K562 (cell line): ENCODE measurements around the gene RGS9BP. TPM values are rescaled to one million over a fixed set of nuclear protein-coding genes. Genes with fewer than 3 reads are reported as not detected.

Experiments
- ATAC-seq: fragments of 200-7000 bp; cut with Tn5 transposase; 3 replicates; pipeline ENCODE4 v1.9.1; 2020; ENCODE audit warnings: moderate library complexity
- BruUV-seq: library from RNA; stranded (reverse); fragments of 400-500 nt; replicated peaks from 2 replicates; lab custom pipeline; 2021; lab: Mats Ljungman, UMichigan
- CTCF ChIA-PET: fragments of 300-600 bp; formaldehyde crosslinking; extraction: SDS; loops from one replicate; lab custom pipeline; 2021; ENCODE audit warnings: low intra/inter-chr PET ratio; lab: Yijun Ruan, JAX
- POLR2A ChIA-PET: fragments of 300-600, 350-650 bp; sonication (Branson Sonifier 250); formaldehyde crosslinking; extraction: SDS; loops from one replicate; lab custom pipeline; 2021; ENCODE audit warnings: antibody characterized with exemption, inconsistent platforms; lab: Yijun Ruan, JAX
- DNase-seq, 4 experiments: peaks; one replicate each; pipeline versions ENCODE4 v3.0.0 to v3.0.0-alpha.2; 2011 to 2018; ENCODE audit warnings: low spot score in 3 of 4, mixed read lengths in 3 of 4; ENCODE audit errors: extremely low read depth in 1 of 4
- FAIRE-seq: peaks from 2 replicates; lab custom pipeline; 2011; peaks lifted over from hg19 to GRCh38; lab: Jason Lieb, UNC
- H2AFZ ChIP-seq: 2 replicates; pipeline ENCODE4 v1.6.0; 2011; ENCODE audit warnings: low read depth, low read length, control low read depth, inconsistent platforms
- H3K27ac ChIP-seq: fragments of 200-600 bp; 3 replicates; pipeline ENCODE4 v1.8.0; 2011; ENCODE audit warnings: low read depth, mild to moderate bottlenecking, control low read depth, inconsistent platforms, low read length, moderate library complexity, mixed read lengths; ENCODE audit errors: extremely low read depth
- H3K27me3 ChIP-seq, 2 experiments: fragments of 300-600 bp in 1 of 2; 2 replicates in 1 of 2; 3 replicates in 1 of 2; pipeline versions ENCODE4 v1.6.0 to v1.8.0; 2011; ENCODE audit warnings: inconsistent platforms in 2 of 2, low read length in 2 of 2, mild to moderate bottlenecking in 1 of 2, mixed read lengths in 1 of 2, moderate library complexity in 1 of 2; ENCODE audit not compliant: control insufficient read depth in 2 of 2, insufficient read depth in 2 of 2
- H3K36me3 ChIP-seq: fragments of 300-600 bp; 3 replicates; pipeline ENCODE4 v1.8.0; 2011; ENCODE audit warnings: mild to moderate bottlenecking, low read length, inconsistent platforms; ENCODE audit not compliant: control insufficient read depth, insufficient read depth
- H3K4me1 ChIP-seq, 2 experiments: fragments of 200-600 bp in 1 of 2; replicated peaks in 1 of 2; 2 replicates in 1 of 2; 3 replicates in 1 of 2; pipeline versions ENCODE4 v1.5.1 to v1.8.0; 2011; ENCODE audit warnings: inconsistent platforms in 2 of 2, low read length in 2 of 2, mild to moderate bottlenecking in 1 of 2, mixed read lengths in 1 of 2, moderate library complexity in 1 of 2; ENCODE audit not compliant: control insufficient read depth in 2 of 2, insufficient read depth in 2 of 2
- H3K4me2 ChIP-seq: 2 replicates; pipeline ENCODE4 v1.6.1; 2011; ENCODE audit warnings: low read length, control low read depth, inconsistent platforms, mixed read lengths; ENCODE audit not compliant: insufficient read depth
- H3K4me3 ChIP-seq: fragments of 200-600 bp; sonication (generic), shearing (Covaris generic); 2 replicates; pipeline ENCODE4 v1.5.1; 2016; ENCODE audit warnings: control low read depth, inconsistent platforms
- H3K79me2 ChIP-seq: fragments of 200-600 bp; 3 replicates; pipeline ENCODE4 v1.8.0; 2011; ENCODE audit warnings: low read length, inconsistent platforms; ENCODE audit not compliant: control insufficient read depth, insufficient read depth
- H3K9ac ChIP-seq, 2 experiments: 2 replicates each; pipeline versions ENCODE4 v1.6.0 to v1.6.1; 2011; ENCODE audit warnings: low read depth in 2 of 2, low read length in 2 of 2, control low read depth in 1 of 2, inconsistent platforms in 1 of 2, mild to moderate bottlenecking in 1 of 2, mixed read lengths in 1 of 2; ENCODE audit not compliant: insufficient read depth in 1 of 2
- H3K9me1 ChIP-seq: one replicate; pipeline ENCODE4 v1.6.0; 2011; ENCODE audit warnings: inconsistent platforms, mild to moderate bottlenecking, low read length, moderate library complexity; ENCODE audit not compliant: control insufficient read depth, insufficient read depth
- H3K9me3 ChIP-seq: replicated peaks from 2 replicates; pipeline ENCODE4 v1.5.1; 2011; ENCODE audit warnings: low read depth, low read length, inconsistent platforms; ENCODE audit not compliant: control insufficient read depth, insufficient read depth
- H4K20me1 ChIP-seq: replicated peaks from 2 replicates; pipeline ENCODE4 v1.6.1; 2011; ENCODE audit warnings: low read length, inconsistent platforms, mixed read lengths; ENCODE audit not compliant: control insufficient read depth, insufficient read depth
- ARID2 ChIP-seq: fragments of 450-650 bp; IDR thresholded peaks from 2 replicates; pipeline ENCODE4 v1.6.1; 2017; ENCODE audit warnings: antibody characterized with exemption, mild to moderate bottlenecking
- ATF7 ChIP-seq: fragments of 450-650 bp; IDR thresholded peaks from 2 replicates; pipeline ENCODE4 v1.7.1; 2014; ENCODE audit warnings: mild to moderate bottlenecking, moderate library complexity
- CREB1 ChIP-seq, 2 experiments: sonication (generic) in 1 of 2; formaldehyde crosslinking in 1 of 2; IDR thresholded peaks; 2 replicates each; pipeline versions ENCODE4 v1.6.1 to v1.8.0; 2012 to 2022; ENCODE audit warnings: inconsistent platforms in 1 of 2, mild to moderate bottlenecking in 1 of 2, missing genetic modification reagents in 1 of 2, moderate library complexity in 1 of 2
- ESRRA ChIP-seq: fragments of 450-650 bp; IDR thresholded peaks from 2 replicates; pipeline ENCODE4 v1.6.1; 2014; ENCODE audit warnings: low read depth, mild to moderate bottlenecking, moderate library complexity, borderline replicate concordance
- HDAC6 ChIP-seq: IDR thresholded peaks from 2 replicates; pipeline ENCODE4 v1.6.1; 2012; ENCODE audit warnings: low read depth, mild to moderate bottlenecking, control low read depth, inconsistent platforms, low read length, moderate library complexity
- KDM4B ChIP-seq, 2 experiments: fragments of 450-650 bp in 1 of 2; sonication (generic) in 1 of 2; IDR thresholded peaks; 2 replicates each; pipeline ENCODE4 v1.6.1; 2016 to 2017; ENCODE audit warnings: borderline replicate concordance in 2 of 2, antibody characterized with exemption in 1 of 2, low read depth in 1 of 2, mild to moderate bottlenecking in 1 of 2
- MEIS2 ChIP-seq: fragments of 450-650 bp; IDR thresholded peaks from 2 replicates; pipeline ENCODE4 v1.6.1; 2014; ENCODE audit warnings: mild to moderate bottlenecking; ENCODE audit not compliant: partially characterized antibody
- NEUROD1 ChIP-seq: fragments of 150-350 bp; IDR thresholded peaks from 2 replicates; pipeline ENCODE4 v1.6.1; 2014; ENCODE audit warnings: borderline replicate concordance, low read length, low read depth; ENCODE audit not compliant: partially characterized antibody
- NRF1 ChIP-seq, 2 experiments: fragments of 450-650 bp; IDR thresholded peaks in 1 of 2; conservative IDR thresholded peaks in 1 of 2; 2 replicates each; pipeline ENCODE4 v1.6.1; 2014; ENCODE audit warnings: mild to moderate bottlenecking in 2 of 2
- PBX2 ChIP-seq, 2 experiments: IDR thresholded peaks in 1 of 2; conservative IDR thresholded peaks in 1 of 2; 2 replicates each; pipeline ENCODE4 v1.6.1; 2016; ENCODE audit warnings: low read depth in 2 of 2, mild to moderate bottlenecking in 1 of 2, missing compliant biosample characterization in 1 of 2, missing genetic modification characterization in 1 of 2, moderate library complexity in 1 of 2
- PML ChIP-seq: IDR thresholded peaks from 2 replicates; pipeline ENCODE4 v1.6.1; 2012; ENCODE audit warnings: low read length, inconsistent platforms
- PREB ChIP-seq: sonication (generic); formaldehyde crosslinking; IDR thresholded peaks from 2 replicates; pipeline ENCODE4 v1.8.1; 2023; ENCODE audit warnings: mild to moderate bottlenecking, missing genetic modification reagents
- RBM34 ChIP-seq: fragments of 200-400 bp; formaldehyde crosslinking; IDR thresholded peaks from 2 replicates; pipeline ENCODE4 v1.6.1; 2018; ENCODE audit warnings: low read length, borderline replicate concordance; ENCODE audit not compliant: insufficient read depth
- USF1 ChIP-seq: sonication (generic); formaldehyde crosslinking; IDR thresholded peaks from 2 replicates; pipeline ENCODE4 v1.9.0; 2022; ENCODE audit warnings: mild to moderate bottlenecking, missing genetic modification reagents
- ZNF24 ChIP-seq: fragments of 450-650 bp; IDR thresholded peaks from 2 replicates; pipeline ENCODE4 v1.6.1; 2016
- WGBS: fragments of 100-300 bp; shearing (Covaris generic); methylation state at CpG from one replicate; pipeline ENCODE4 v1.1.6; 2016; ENCODE audit warnings: low coverage, mixed read lengths; ENCODE audit not compliant: insufficient coverage; ENCODE audit errors: missing lambda C conversion rate; 5-methylcytosine and 5-hydroxymethylcytosine counted together
- in situ Hi-C: fragments of 300-500 bp; cut with MboI; formaldehyde crosslinking; loops from 4 replicates; pipeline ENCODE4 v1.15.0; 2018; ENCODE audit warnings: inconsistent platforms, mixed read lengths
- intact Hi-C: fragments of 100-400 bp; cut with micrococcal nuclease; formaldehyde crosslinking; loops from 2 replicates; pipeline ENCODE4 v1.14.2; 2022
- polyA plus RNA-seq, 8 experiments: library from polyadenylated mRNA; depleted of rRNA in 4 of 8; stranded (reverse) in 5 of 8; unstranded in 3 of 8; fragments of >200 nt; fragmentation: Nextera tagmentation in 2 of 8; fragmentation: Illumina TruSeq in 1 of 8; extraction: Ambion mirVana in 2 of 8; extraction: Trizol in 1 of 8; gene quantifications; 2 replicates each; pipeline versions ENCODE4 v1.2.1 to v1.2.3, GENCODE V29; 2011 to 2014; ENCODE audit warnings: inconsistent platforms in 1 of 8, missing spikeins in 1 of 8
- total RNA-seq, 7 experiments: library from RNA; depleted of rRNA in 6 of 7; stranded (reverse); fragments of >200 nt in 6 of 7; fragmentation: Illumina TruSeq in 2 of 7; extraction: Trizol in 2 of 7; gene quantifications; 2 replicates each; pipeline versions ENCODE4 v1.2.1 to v1.2.3, GENCODE V29; 2011 to 2021; ENCODE audit warnings: low replicate concordance in 1 of 7

Gene RGS9BP
- total and polyA plus RNA-seq, 9 of the 15 experiments (the other 6 are each of a cell fraction or from before 2014, with no cell fraction given), result 0.03 to 1.3 (median 0.49) TPM

- Histone ChIP-seq H3K9me1 (no peaks in the 10 kb centered on the region), H4K20me1 (no peaks in the 10 kb centered on the region), H3K27me3 (no peaks in the 10 kb centered on the region), H3K9me3 (peaks cover 20% of the 10 kb centered on the region), H3K27ac (peak within 1 kb of the TSS; percentile 86), H3K9ac (peak within 1 kb of the TSS; percentile 89 to 100), H3K4me3 (peak within 1 kb of the TSS; percentile 73), H3K36me3 (peaks cover 26% of the 10 kb centered on the region; the same call in 2 of the 3 replicates), H3K4me1 (peaks cover 22 to 35% of the 10 kb centered on the region in 2 experiments; a peak in 4 of 5 replicates), H3K79me2 (peaks cover 72% of the 10 kb centered on the region), H2AFZ (peak within 1 kb of the TSS; percentile 88), H3K4me2 (peak within 1 kb of the TSS; percentile 96)
- intact Hi-C loops (loop anchor here (10.0 kb wide), 1 partner anchor 283 kb away; the partner anchor contains the start of genes CEP89 and FAAP24), in situ Hi-C loops (no loop called here)
- ChIA-PET CTCF (no interaction called here), POLR2A (interaction anchor here (0.6 to 1.2 kb wide), 14 partner anchors 9 to 673 kb away, joined by 3 to 11 read pairs (median 3); partner anchors contain the start of genes ANKRD27, RGS9BP and ZNF507)
- ATAC-seq (peak; percentile 88), DNase-seq (peak; percentile 79 to 90 (median 82)), FAIRE-seq (no peak)
- 2% methylated on average over 26 of the region's 32 CpGs for WGBS
- no TSS peak for BruUV-seq
- peak; percentile 22 to 41; a peak in 2 of 4 replicates for TF ChIP-seq NRF1 (conservative IDR thresholded peaks at IDR 0.05 in 1 of 2, IDR thresholded peaks at IDR 0.05 in 1 of 2)
- TF ChIP-seq CREB1 (IDR thresholded peaks at IDR 0.05), result no peak; the same call in 1 of the 2 replicates
- 0 out of 2 replicates have a peak, but pooled peaks have one; percentile 30 for TF ChIP-seq CREB1 (CRISPR knock-in tag; IDR thresholded peaks at IDR 0.05)
- TF ChIP-seq PBX2 (CRISPR knock-in tag; IDR thresholded peaks at IDR 0.05; ENCODE audit: low read depth), result no peak
- TF ChIP-seq PBX2 (tag; conservative IDR thresholded peaks at IDR 0.05; ENCODE audit: low read depth), result peak; percentile 35; the same call in 1 of the 2 replicates
- peak; percentile 80 for TF ChIP-seq MEIS2
- TF ChIP-seq HDAC6, result no peak
- no peak for TF ChIP-seq RBM34
- peak; percentile 41; the same call in 1 of the 2 replicates for TF ChIP-seq ZNF24
- TF ChIP-seq USF1 (CRISPR knock-in tag), result 0 out of 2 replicates have a peak, but pooled peaks have one; percentile 6
- peak; percentile 36; the same call in 1 of the 2 replicates for TF ChIP-seq ATF7
- TF ChIP-seq PML, result no peak; the same call in none of the 2 replicates
- peak; percentile 93 for TF ChIP-seq ESRRA
- no peak for TF ChIP-seq ARID2
- TF ChIP-seq KDM4B (IDR thresholded peaks at IDR 0.05; ENCODE audit: borderline replicate concordance in 2 of 2, low read depth in 1 of 2), result peak in 1 of 2 experiments; percentile 40; a peak in 1 of 4 replicates
- TF ChIP-seq NEUROD1, result peak; percentile 66
- TF ChIP-seq PREB, result no peak
Observed at GRCh38 chr19:32691291-32691951, 15.8 kb downstream of the RGS9BP start, which contains the start of gene NUDT19. Gene NUDT19, plus strand, starts transcription at chr19:32691821. Its CDS starts 140 bp downstream, at chr19:32691961.
